HUES48 (cell line): Measurements from ENCODE around the gene SIRPG.
"Not testable (repeated sequence)": the region's sequence is repeated elsewhere in the genome, so short reads cannot be mapped to it uniquely, and the experiment has no call there.

Experiments used
- H3K27ac ChIP-seq: one replicate; pipeline ENCODE4 v1.7.0; 2013; ENCODE audit warnings: low read depth, low read length, inconsistent platforms
- H3K27me3 ChIP-seq: 2 replicates; pipeline ENCODE4 v1.6.1; 2013; ENCODE audit warnings: mild to moderate bottlenecking, low read length; ENCODE audit not compliant: control insufficient read depth, insufficient read depth
- H3K36me3 ChIP-seq: 2 replicates; pipeline ENCODE4 v1.6.1; 2013; ENCODE audit warnings: low read length; ENCODE audit not compliant: control insufficient read depth, insufficient read depth
- H3K4me1 ChIP-seq: 2 replicates; pipeline ENCODE4 v1.6.1; 2013; ENCODE audit warnings: mild to moderate bottlenecking, low read length; ENCODE audit not compliant: control insufficient read depth, insufficient read depth
- H3K4me3 ChIP-seq: 2 replicates; pipeline ENCODE4 v1.5.1; 2013; ENCODE audit warnings: mild to moderate bottlenecking, low read depth, low read length
- H3K9ac ChIP-seq: 2 replicates; pipeline ENCODE4 v1.6.1; 2013; ENCODE audit warnings: mild to moderate bottlenecking, low read depth, low read length, moderate library complexity
- H3K9me3 ChIP-seq: 2 replicates; pipeline ENCODE4 v1.6.1; 2013; ENCODE audit warnings: low read length; ENCODE audit not compliant: control insufficient read depth, insufficient read depth

Gene SIRPG

GRCh38 chr20:1652960-1653359 is 4.6 kb downstream of the SIRPG start:
- no peak overlapping the region for H3K9ac ChIP-seq
- no peaks in the 10 kb centered on the region for H3K27me3 ChIP-seq
- H3K36me3 ChIP-seq: no peaks in the 10 kb centered on the region
- no peak overlapping the region for H3K4me3 ChIP-seq
- no peak overlapping the region for H3K27ac ChIP-seq
- H3K4me1 ChIP-seq: no peaks in the 10 kb centered on the region
- H3K9me3 ChIP-seq: no peaks in the 10 kb centered on the region

- no peaks in the 10 kb centered on the region for H3K27me3 ChIP-seq
- no peak overlapping the region for H3K9ac ChIP-seq
- no peak overlapping the region for H3K27ac ChIP-seq
- no peaks in the 10 kb centered on the region for H3K4me1 ChIP-seq
- no peaks in the 10 kb centered on the region for H3K36me3 ChIP-seq
- no peak overlapping the region for H3K4me3 ChIP-seq
- no peaks in the 10 kb centered on the region for H3K9me3 ChIP-seq
These were observed 5.5 kb downstream of the SIRPG start for GRCh38 chr20:1652104-1652503.

- Histone ChIP-seq H3K4me1 (no peaks in the 10 kb centered on the region), H3K4me3 (no peak overlapping the region), H3K9me3 (no peaks in the 10 kb centered on the region), H3K9ac (no peak overlapping the region), H3K27me3 (no peaks in the 10 kb centered on the region), H3K36me3 (no peaks in the 10 kb centered on the region), H3K27ac (no peak overlapping the region)
These were observed 6.1 kb downstream of the SIRPG start for GRCh38 chr20:1651268-1652058.

GRCh38 chr20:1648101-1648500 is 9.5 kb downstream of the SIRPG start:
- Histone ChIP-seq H3K36me3 (no peaks in the 10 kb centered on the region), H3K4me3 (no peak overlapping the region), H3K9ac (no peak overlapping the region), H3K27ac (no peak overlapping the region), H3K9me3 (no peaks in the 10 kb centered on the region), H3K4me1 (no peaks in the 10 kb centered on the region), H3K27me3 (no peaks in the 10 kb centered on the region)

- Histone ChIP-seq H3K36me3 (no peaks in the 10 kb centered on the region), H3K27me3 (no peaks in the 10 kb centered on the region), H3K4me1 (no peaks in the 10 kb centered on the region), H3K9me3 (no peaks in the 10 kb centered on the region), H3K9ac (no peak overlapping the region), H3K27ac (no peak overlapping the region), H3K4me3 (no peak overlapping the region)
These were observed 10.6 kb downstream of the SIRPG start for GRCh38 chr20:1646975-1647431.

- H3K9me3 ChIP-seq: no peaks in the 10 kb centered on the region
- H3K27ac ChIP-seq: no peak overlapping the region
- no peaks in the 10 kb centered on the region for H3K4me1 ChIP-seq
- H3K9ac ChIP-seq: no peak overlapping the region
- H3K27me3 ChIP-seq: no peaks in the 10 kb centered on the region
- no peak overlapping the region for H3K4me3 ChIP-seq
- H3K36me3 ChIP-seq: no peaks in the 10 kb centered on the region
These were observed 13.2 kb downstream of the SIRPG start for GRCh38 chr20:1644101-1644962.

- H3K27ac ChIP-seq, H3K9ac ChIP-seq, H3K27me3 ChIP-seq, H3K36me3 ChIP-seq, H3K9me3 ChIP-seq, H3K4me3 ChIP-seq, H3K4me1 ChIP-seq: not testable (repeated sequence)
These were observed 18.9 kb downstream of the SIRPG start for GRCh38 chr20:1638643-1639042.

- no peak overlapping the region for H3K27ac ChIP-seq
- H3K4me3 ChIP-seq: no peak overlapping the region
- no peaks in the 10 kb centered on the region for H3K36me3 ChIP-seq
- 0 out of 2 replicates have a peak, but pooled peaks cover under 1% of the 10 kb centered on the region for H3K4me1 ChIP-seq
- H3K27me3 ChIP-seq: no peaks in the 10 kb centered on the region
- no peak overlapping the region for H3K9ac ChIP-seq
- H3K9me3 ChIP-seq: no peaks in the 10 kb centered on the region
These were observed 19.8 kb downstream of the SIRPG start for GRCh38 chr20:1637755-1638154.

- H3K27me3 ChIP-seq: no peaks in the 10 kb centered on the region
- H3K4me1 ChIP-seq: peaks cover 5% of the 10 kb centered on the region
- no peak overlapping the region for H3K27ac ChIP-seq
- no peak overlapping the region for H3K4me3 ChIP-seq
- no peaks in the 10 kb centered on the region for H3K36me3 ChIP-seq
- H3K9ac ChIP-seq: no peak overlapping the region
- no peaks in the 10 kb centered on the region for H3K9me3 ChIP-seq
These were observed 20.4 kb downstream of the SIRPG start for GRCh38 chr20:1637226-1637625.

- H3K36me3 ChIP-seq: no peaks in the 10 kb centered on the region
- H3K27ac ChIP-seq: no peak overlapping the region
- no peaks in the 10 kb centered on the region for H3K27me3 ChIP-seq
- H3K9ac ChIP-seq: no peak overlapping the region
- H3K4me1 ChIP-seq: peaks cover 7% of the 10 kb centered on the region
- no peaks in the 10 kb centered on the region for H3K9me3 ChIP-seq
- H3K4me3 ChIP-seq: no peak overlapping the region
These were observed 21.0 kb downstream of the SIRPG start for GRCh38 chr20:1636621-1637020.
